A549 (cell line): ENCODE data around the gene LRRC4.

Experiments used
- CBX2 ChIP-seq: fragments of 200-600 bp; sonication (generic); IDR thresholded peaks from 2 replicates; pipeline ENCODE4 v1.6.1; 2016; ENCODE audit warnings: low read depth, mild to moderate bottlenecking, borderline replicate concordance
- CBX8 ChIP-seq: fragments of 200-600 bp; sonication (generic); IDR thresholded peaks from 2 replicates; pipeline ENCODE4 v1.6.1; 2016
- CEBPB ChIP-seq, 2 experiments: fragments of >200 bp in 1 of 2; sonication (Bioruptor Twin) in 1 of 2; formaldehyde crosslinking in 1 of 2; IDR thresholded peaks; 2 replicates each; pipeline ENCODE4 v1.6.1; 2012 to 2016
- CTCF ChIP-seq: fragments of >200 bp; sonication (Bioruptor Twin); formaldehyde crosslinking; IDR thresholded peaks from 3 replicates; pipeline ENCODE4 v1.5.1; 2016
- NPAS2 ChIP-seq: fragments of 250-450 bp; sonication (Bioruptor Pico); IDR thresholded peaks from 2 replicates; pipeline ENCODE4 v1.8.0; 2022; ENCODE audit warnings: mild to moderate bottlenecking, moderate library complexity, borderline replicate concordance
- PHF8 ChIP-seq: fragments of 200-600 bp; sonication (generic); IDR thresholded peaks from 2 replicates; pipeline ENCODE4 v1.6.1; 2016; ENCODE audit warnings: low read depth, mild to moderate bottlenecking, antibody characterized with exemption, moderate library complexity, borderline replicate concordance
- RAD21 ChIP-seq, 2 experiments: fragments of >200 bp in 1 of 2; sonication (Bioruptor Twin) in 1 of 2; formaldehyde crosslinking in 1 of 2; IDR thresholded peaks in 1 of 2; conservative IDR thresholded peaks in 1 of 2; 2 replicates in 1 of 2; 3 replicates in 1 of 2; pipeline ENCODE4 v1.6.1; 2012 to 2018; ENCODE audit warnings: inconsistent platforms in 1 of 2
- RFX5 ChIP-seq: fragments of 450-650 bp; IDR thresholded peaks from 2 replicates; pipeline ENCODE4 v1.7.1; 2014; ENCODE audit warnings: antibody characterized with exemption, mild to moderate bottlenecking, moderate library complexity
- RNF2 ChIP-seq: fragments of 200-600 bp; sonication (generic); IDR thresholded peaks from 2 replicates; pipeline ENCODE4 v1.6.1; 2016; ENCODE audit warnings: low read depth, mild to moderate bottlenecking, antibody characterized with exemption, moderate library complexity, borderline replicate concordance
- SMC3 ChIP-seq: fragments of >200 bp; sonication (Bioruptor Twin); formaldehyde crosslinking; IDR thresholded peaks from 3 replicates; pipeline ENCODE4 v1.6.1; 2018; ENCODE audit warnings: inconsistent platforms
- TF ChIP-seq, protein P1 (sequence below): IDR thresholded peaks from 2 replicates; pipeline ENCODE4 v1.6.1; 2012
- TF ChIP-seq, protein P2 (sequence below): fragments of 200-600 bp; sonication (generic); IDR thresholded peaks from 2 replicates; pipeline ENCODE4 v1.6.1; 2016; ENCODE audit warnings: antibody characterized with exemption, mild to moderate bottlenecking, moderate library complexity

DNA sequence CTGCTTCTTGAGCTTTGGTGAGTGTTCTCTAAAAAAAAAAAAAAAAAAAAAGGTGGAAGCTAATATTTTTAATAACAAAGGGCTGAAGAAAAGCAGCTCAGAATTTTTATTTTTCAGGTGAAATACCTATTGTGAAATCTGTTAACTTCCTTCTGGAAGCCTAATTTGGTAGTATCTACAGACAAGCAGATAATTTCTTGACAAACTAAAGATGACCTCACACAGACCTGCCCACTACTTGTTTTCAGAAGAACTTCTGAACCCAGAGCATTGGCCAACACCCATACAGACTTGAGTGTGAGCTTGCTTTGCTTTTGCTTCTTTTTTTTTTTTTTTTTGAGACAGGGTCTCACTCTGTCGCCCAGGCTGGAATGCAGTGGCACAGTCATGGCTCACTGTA, 31.2 kb downstream of the LRRC4 start:
- no peak for TF ChIP-seq CTCF
- TF ChIP-seq CEBPB (IDR thresholded peaks at IDR 0.05) = no peak
- no peak for TF ChIP-seq RFX5
- no peak for TF ChIP-seq NPAS2 (CRISPR knock-in tag)
- no peak for TF ChIP-seq RNF2
- no peak for TF ChIP-seq CBX2
- TF ChIP-seq, protein P1, sequence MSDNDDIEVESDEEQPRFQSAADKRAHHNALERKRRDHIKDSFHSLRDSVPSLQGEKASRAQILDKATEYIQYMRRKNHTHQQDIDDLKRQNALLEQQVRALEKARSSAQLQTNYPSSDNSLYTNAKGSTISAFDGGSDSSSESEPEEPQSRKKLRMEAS = no peak
- no peak for TF ChIP-seq CBX8
- TF ChIP-seq, protein P2, sequence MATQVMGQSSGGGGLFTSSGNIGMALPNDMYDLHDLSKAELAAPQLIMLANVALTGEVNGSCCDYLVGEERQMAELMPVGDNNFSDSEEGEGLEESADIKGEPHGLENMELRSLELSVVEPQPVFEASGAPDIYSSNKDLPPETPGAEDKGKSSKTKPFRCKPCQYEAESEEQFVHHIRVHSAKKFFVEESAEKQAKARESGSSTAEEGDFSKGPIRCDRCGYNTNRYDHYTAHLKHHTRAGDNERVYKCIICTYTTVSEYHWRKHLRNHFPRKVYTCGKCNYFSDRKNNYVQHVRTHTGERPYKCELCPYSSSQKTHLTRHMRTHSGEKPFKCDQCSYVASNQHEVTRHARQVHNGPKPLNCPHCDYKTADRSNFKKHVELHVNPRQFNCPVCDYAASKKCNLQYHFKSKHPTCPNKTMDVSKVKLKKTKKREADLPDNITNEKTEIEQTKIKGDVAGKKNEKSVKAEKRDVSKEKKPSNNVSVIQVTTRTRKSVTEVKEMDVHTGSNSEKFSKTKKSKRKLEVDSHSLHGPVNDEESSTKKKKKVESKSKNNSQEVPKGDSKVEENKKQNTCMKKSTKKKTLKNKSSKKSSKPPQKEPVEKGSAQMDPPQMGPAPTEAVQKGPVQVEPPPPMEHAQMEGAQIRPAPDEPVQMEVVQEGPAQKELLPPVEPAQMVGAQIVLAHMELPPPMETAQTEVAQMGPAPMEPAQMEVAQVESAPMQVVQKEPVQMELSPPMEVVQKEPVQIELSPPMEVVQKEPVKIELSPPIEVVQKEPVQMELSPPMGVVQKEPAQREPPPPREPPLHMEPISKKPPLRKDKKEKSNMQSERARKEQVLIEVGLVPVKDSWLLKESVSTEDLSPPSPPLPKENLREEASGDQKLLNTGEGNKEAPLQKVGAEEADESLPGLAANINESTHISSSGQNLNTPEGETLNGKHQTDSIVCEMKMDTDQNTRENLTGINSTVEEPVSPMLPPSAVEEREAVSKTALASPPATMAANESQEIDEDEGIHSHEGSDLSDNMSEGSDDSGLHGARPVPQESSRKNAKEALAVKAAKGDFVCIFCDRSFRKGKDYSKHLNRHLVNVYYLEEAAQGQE = no peak
- TF ChIP-seq PHF8 = no peak
- TF ChIP-seq RAD21 (conservative IDR thresholded peaks at IDR 0.05 in 1 of 2, IDR thresholded peaks at IDR 0.05 in 1 of 2) = no peak
- no peak for TF ChIP-seq SMC3
